A172 (cell line): Measurements from ENCODE around the gene ANXA2R. TPM values are rescaled to one million over a fixed set of nuclear protein-coding genes. Genes with fewer than 3 reads are reported as not detected.
"Not testable (repeated sequence)": the region's sequence is repeated elsewhere in the genome, so short reads cannot be mapped to it uniquely, and the experiment has no call there.

Experiments
- DNase-seq: peaks from one replicate; pipeline ENCODE4 v3.0.0-alpha.2; 2015; ENCODE audit warnings: low spot score
- total RNA-seq: library from RNA; depleted of rRNA; stranded (reverse); fragments of >200 nt; shearing (Covaris generic); gene quantifications from 2 replicates; pipeline ENCODE4 v1.2.3, GENCODE V29; 2014; rRNA removed

The ANXA2R gene
- 8.0 and 9.4 TPM in 2 replicates for total RNA-seq

GRCh38 chr5:43040287-43041098 lies at the start of gene ANXA2R:
Gene ANXA2R (minus strand): TSS chr5:43040319. CDS start chr5:43040046, 273 bp downstream.
- peak; percentile 88 for DNase-seq

GRCh38 chr5:43086118-43086908 lies 46.2 kb upstream of the ANXA2R start:
- not testable (repeated sequence) for DNase-seq

GRCh38 chr5:43085453-43085852 lies 45.3 kb upstream of the ANXA2R start:
- DNase-seq, result no peak

GRCh38 chr5:43084468-43084867 lies 44.3 kb upstream of the ANXA2R start:
- not testable (repeated sequence) for DNase-seq

GRCh38 chr5:43081345-43081744 lies 41.2 kb upstream of the ANXA2R start:
- DNase-seq, result not testable (repeated sequence)

GRCh38 chr5:43078956-43079355 lies 38.8 kb upstream of the ANXA2R start:
- DNase-seq, result peak; percentile 79

GRCh38 chr5:43077446-43078191 lies 37.5 kb upstream of the ANXA2R start:
- not testable (repeated sequence) for DNase-seq

- DNase-seq, result no peak
Observed at GRCh38 chr5:43075319-43076293, 35.5 kb upstream of the ANXA2R start.

- DNase-seq, result no peak
Observed at GRCh38 chr5:43074987-43075318, 34.8 kb upstream of the ANXA2R start.

- DNase-seq, result peak; percentile 56
Observed at GRCh38 chr5:43073597-43074546, 33.8 kb upstream of the ANXA2R start.

- DNase-seq, result not testable (repeated sequence)
Observed at GRCh38 chr5:43069401-43069720, 29.2 kb upstream of the ANXA2R start.

- DNase-seq, result no peak
Observed at GRCh38 chr5:43068037-43068436, 27.9 kb upstream of the ANXA2R start.

GRCh38 chr5:43066799-43067741 lies 27.0 kb upstream of the ANXA2R start:
- peak; percentile 88 for DNase-seq

GRCh38 chr5:43065948-43066798 lies 26.1 kb upstream of the ANXA2R start:
- DNase-seq, result no peak

- no peak for DNase-seq
Observed at GRCh38 chr5:43065387-43065947, 25.3 kb upstream of the ANXA2R start.

GRCh38 chr5:43063721-43064171 lies 23.6 kb upstream of the ANXA2R start:
- peak; percentile 69 for DNase-seq

GRCh38 chr5:43061352-43062075 lies 21.4 kb upstream of the ANXA2R start:
- no peak for DNase-seq
